Endothelial cell of umbilical vein (primary cell): ENCODE measurements around the gene USP33. TPM values are rescaled to one million over a fixed set of nuclear protein-coding genes. Genes with fewer than 3 reads are reported as not detected.

Experiments used
- BruUV-seq: library from RNA; stranded (reverse); fragments of 400-500 nt; replicated peaks from 2 replicates; lab custom pipeline; 2021; lab: Mats Ljungman, UMichigan
- CTCF ChIA-PET: fragments of 300-600, 350-600 bp; sonication (Branson Sonifier 250); formaldehyde crosslinking; loops from one replicate; lab custom pipeline; 2021; ENCODE audit warnings: antibody characterized with exemption, inconsistent platforms; lab: Charles Lee
- POLR2A ChIA-PET: fragments of 300-600, 350-600 bp; sonication (Branson Sonifier 250); formaldehyde crosslinking; loops from one replicate; lab custom pipeline; 2021; ENCODE audit warnings: antibody characterized with exemption, inconsistent platforms; lab: Charles Lee
- DNase-seq: peaks from one replicate; pipeline ENCODE4 v3.0.0-alpha.2; 2011; ENCODE audit warnings: low read depth, low spot score
- FAIRE-seq: peaks from 2 replicates; lab custom pipeline; 2011; peaks lifted over from hg19 to GRCh38; lab: Jason Lieb, UNC
- H2AFZ ChIP-seq: 2 replicates; pipeline ENCODE4 v1.6.0; 2012; ENCODE audit warnings: low read depth, low read length, control low read depth, inconsistent platforms
- H3K27ac ChIP-seq: 2 replicates; pipeline ENCODE4 v1.5.1; 2011; ENCODE audit warnings: low read depth, mild to moderate bottlenecking, control low read depth, low read length, moderate library complexity; ENCODE audit not compliant: insufficient read depth
- H3K27me3 ChIP-seq, 2 experiments: 2 replicates each; pipeline versions ENCODE4 v1.6.0 to v1.6.1; 2011; ENCODE audit warnings: low read length in 2 of 2, mixed read lengths in 1 of 2; ENCODE audit not compliant: control insufficient read depth in 2 of 2, insufficient read depth in 2 of 2
- H3K36me3 ChIP-seq, 2 experiments: 2 replicates in 1 of 2; 3 replicates in 1 of 2; pipeline ENCODE4 v1.5.1; 2011; ENCODE audit warnings: low read length in 2 of 2, mild to moderate bottlenecking in 1 of 2, moderate library complexity in 1 of 2; ENCODE audit not compliant: control insufficient read depth in 2 of 2, insufficient read depth in 2 of 2; ENCODE audit errors: extremely low read depth in 1 of 2
- H3K4me1 ChIP-seq: 3 replicates; pipeline ENCODE4 v1.5.1; 2011; ENCODE audit warnings: mild to moderate bottlenecking, low read length; ENCODE audit not compliant: control insufficient read depth, insufficient read depth; ENCODE audit errors: extremely low read depth
- H3K4me2 ChIP-seq: 2 replicates; pipeline ENCODE4 v1.6.1; 2011; ENCODE audit warnings: low read length, control low read depth, mixed read lengths; ENCODE audit not compliant: insufficient read depth
- H3K4me3 ChIP-seq, 3 experiments: fragments of 200-600 bp in 1 of 3; sonication (generic), shearing (Covaris generic) in 1 of 3; replicated peaks in 1 of 3; 2 replicates each; pipeline ENCODE4 v1.5.1; 2011 to 2016; ENCODE audit warnings: control low read depth in 3 of 3, low read length in 3 of 3, mild to moderate bottlenecking in 2 of 3, inconsistent platforms in 1 of 3, low read depth in 1 of 3, moderate library complexity in 1 of 3; ENCODE audit not compliant: insufficient read depth in 1 of 3
- H3K79me2 ChIP-seq: 2 replicates; pipeline ENCODE4 v1.6.0; 2012; ENCODE audit warnings: low read length, inconsistent platforms; ENCODE audit not compliant: control insufficient read depth, insufficient read depth
- H3K9ac ChIP-seq: replicated peaks from 2 replicates; pipeline ENCODE3; 2011; ENCODE audit warnings: low read length, control low read depth; ENCODE audit not compliant: insufficient read depth; ENCODE audit errors: extremely low read depth
- H3K9me1 ChIP-seq: replicated peaks from 3 replicates; pipeline ENCODE4 v1.6.0; 2011; ENCODE audit warnings: mild to moderate bottlenecking, low read length; ENCODE audit not compliant: control insufficient read depth, insufficient read depth; ENCODE audit errors: extremely low read depth
- H3K9me3 ChIP-seq: replicated peaks from 2 replicates; pipeline ENCODE4 v1.5.1; 2012; ENCODE audit warnings: low read length, inconsistent platforms; ENCODE audit not compliant: control insufficient read depth, insufficient read depth
- H4K20me1 ChIP-seq: replicated peaks from 2 replicates; pipeline ENCODE3; 2011; ENCODE audit warnings: mild to moderate bottlenecking, low read length; ENCODE audit not compliant: control insufficient read depth, insufficient read depth; ENCODE audit errors: extremely low read depth
- CTCF ChIP-seq, 2 donors: IDR thresholded peaks; 1 replicate in 1 of 2; 2 replicates in 1 of 2; pipeline ENCODE4 v1.5.1; 2011; ENCODE audit warnings: low read length in 2 of 2, mild to moderate bottlenecking in 2 of 2, moderate library complexity in 2 of 2, control low read depth in 1 of 2, inconsistent platforms in 1 of 2, low read depth in 1 of 2; ENCODE audit not compliant: insufficient read depth in 1 of 2; ENCODE audit errors: extremely low read depth in 1 of 2
- EZH2 ChIP-seq: IDR thresholded peaks from 2 replicates; pipeline ENCODE4 v1.6.1; 2012; ENCODE audit warnings: borderline replicate concordance, low read depth, mild to moderate bottlenecking, moderate library complexity, low read length, inconsistent platforms; ENCODE audit not compliant: severe bottlenecking
- FOS ChIP-seq: IDR thresholded peaks from 2 replicates; pipeline ENCODE4 v1.6.1; 2011; ENCODE audit warnings: mild to moderate bottlenecking, low read length, moderate library complexity, borderline replicate concordance; ENCODE audit not compliant: insufficient read depth
- GATA2 ChIP-seq: IDR thresholded peaks from 2 replicates; pipeline ENCODE4 v1.7.0; 2011; ENCODE audit warnings: low read depth, mild to moderate bottlenecking, moderate library complexity, mixed read lengths, low read length; ENCODE audit not compliant: insufficient read length, insufficient read depth
- JUN ChIP-seq: IDR thresholded peaks from 2 replicates; pipeline ENCODE4 v1.6.1; 2011; ENCODE audit warnings: borderline replicate concordance, low read depth; ENCODE audit not compliant: insufficient read length, insufficient read depth
- MAX ChIP-seq: IDR thresholded peaks from 2 replicates; pipeline ENCODE4 v1.6.1; 2011; ENCODE audit not compliant: insufficient read depth, insufficient read length
- MYC ChIP-seq: IDR thresholded peaks from one replicate; pipeline ENCODE4 v1.6.1; 2011; ENCODE audit warnings: mild to moderate bottlenecking, low read depth, low read length
- POLR2A ChIP-seq: IDR thresholded peaks from 2 replicates; pipeline ENCODE4 v1.6.1; 2012; ENCODE audit warnings: low read depth, mild to moderate bottlenecking, control low read depth, low read length
- POLR2AphosphoS5 ChIP-seq: IDR thresholded peaks from 2 replicates; pipeline ENCODE4 v1.6.1; 2012; ENCODE audit warnings: low read depth, mild to moderate bottlenecking, control low read depth, low read length, moderate library complexity; ENCODE audit not compliant: insufficient read depth
- dilution Hi-C: fragments of 300-500 bp; cut with MboI; formaldehyde crosslinking; loops from one replicate; pipeline ENCODE4 v1.15.0; 2019; ENCODE audit warnings: low sequenced_read_pairs; ENCODE audit not compliant: extremely low pct_ligation_motif_present
- intact Hi-C: fragments of 100-400 bp; cut with micrococcal nuclease; formaldehyde crosslinking; loops from one replicate; pipeline ENCODE4 v1.10.0; 2022
- polyA plus RNA-seq, 4 experiments: library from polyadenylated mRNA; depleted of rRNA in 3 of 4; stranded (reverse) in 3 of 4; unstranded in 1 of 4; fragments of >200 nt; gene quantifications; 2 replicates each; pipeline versions ENCODE4 v1.2.1 to v1.2.3, GENCODE V29; 2011 to 2012; ENCODE audit warnings: missing spikeins in 1 of 4
- total RNA-seq: library from RNA; stranded (reverse); gene quantifications from 2 replicates; pipeline ENCODE4 v1.2.3, GENCODE V29; 2021

Gene USP33
- total and polyA plus RNA-seq, 2 donors (not counting 3 experiments of a cell fraction or from before 2014, with no cell fraction given): 22.5 to 46.4 TPM

- no TSS peak for BruUV-seq
- intact Hi-C loops: loop anchor here (5.0 to 10.0 kb wide), 5 partner anchors 103 to 422 kb away; partner anchors contain the start of gene AK5
- ChIA-PET CTCF (no interaction called here), POLR2A (no interaction called here)
- FAIRE-seq (no peak), DNase-seq (no peak)
- Histone ChIP-seq H3K4me2 (peak overlapping the region; percentile 93), H3K36me3 (no peaks in the 10 kb centered on the region), H3K27ac (no peak overlapping the region), H3K9ac (no peak overlapping the region), H4K20me1 (peaks cover 3% of the 10 kb centered on the region), H3K9me3 (no peaks in the 10 kb centered on the region), H3K4me3 (no peak overlapping the region), H3K79me2 (peaks cover 72% of the 10 kb centered on the region), H3K9me1 (no peaks in the 10 kb centered on the region), H3K27me3 (no peaks in the 10 kb centered on the region), H2AFZ (no peak overlapping the region), H3K4me1 (peaks cover 25% of the 10 kb centered on the region)
- dilution Hi-C loops: no loop called here
- TF ChIP-seq MAX (no peak), JUN (no peak), POLR2A (no peak)
Measured at GRCh38 chr1:77680173-77680572, 79.5 kb downstream of the USP33 start.

- H3K27me3 ChIP-seq: no peaks in the 10 kb centered on the region
- H2AFZ ChIP-seq: no peak overlapping the region
- H3K79me2 ChIP-seq: peaks cover 85% of the 10 kb centered on the region
- FAIRE-seq (no peak), DNase-seq (no peak)
- dilution Hi-C loops (no loop called here), intact Hi-C loops (no loop called here)
- H3K27ac ChIP-seq: no peak overlapping the region
- peaks cover 6% of the 10 kb centered on the region for H4K20me1 ChIP-seq
- no peak overlapping the region for H3K4me3 ChIP-seq
- POLR2A ChIA-PET: no interaction called here
- H3K9me3 ChIP-seq: no peaks in the 10 kb centered on the region
- no TSS peak for BruUV-seq
- no peak for TF ChIP-seq POLR2A
- TF ChIP-seq FOS: no peak
- no peak for TF ChIP-seq MYC
- TF ChIP-seq GATA2: no peak
- no peak for TF ChIP-seq MAX
- TF ChIP-seq EZH2: no peak
- TF ChIP-seq JUN: no peak
- no peak for TF ChIP-seq CTCF (IDR thresholded peaks at IDR 0.05; ENCODE audit: extremely low read depth in 1 of 2, insufficient read depth in 1 of 2, low read depth in 1 of 2, low read length in 2 of 2)
- TF ChIP-seq POLR2AphosphoS5: no peak
- H3K9ac ChIP-seq: no peak overlapping the region
- H3K4me2 ChIP-seq: peak overlapping the region; percentile 1
- peaks cover 20% of the 10 kb centered on the region for H3K4me1 ChIP-seq
- no peaks in the 10 kb centered on the region for H3K36me3 ChIP-seq
- CTCF ChIA-PET: no interaction called here
- no peaks in the 10 kb centered on the region for H3K9me1 ChIP-seq
Measured at GRCh38 chr1:77678660-77679610, 80.7 kb downstream of the USP33 start.
